Measurements from ENCODE around the gene ZNF609.

ZNF609 gene

GRCh38 chr15:64701482-64702184 is 241.3 kb downstream of the ZNF609 start:
- no peak for DNase-seq (ENCODE audit: low read depth in 2 of 2)
- H3K4me3 ChIP-seq (replicated peaks in 1 of 2; ENCODE audit: low read depth in 2 of 2, low read length in 2 of 2): peak overlapping the region; percentile 70 to 84
- no peak for TF ChIP-seq CTCF (IDR thresholded peaks at IDR 0.05; ENCODE audit: low read depth, low read length)

- TF ChIP-seq CTCF (IDR thresholded peaks at IDR 0.05; ENCODE audit: low read depth, low read length): no peak
- DNase-seq (ENCODE audit: low read depth in 2 of 2): peak; percentile 90 to 95
- H3K4me3 ChIP-seq (replicated peaks in 1 of 2; ENCODE audit: low read depth in 2 of 2, low read length in 2 of 2): peak overlapping the region; percentile 70 to 84
Observed at GRCh38 chr15:64702816-64703631, 242.6 kb downstream of the ZNF609 start.

GRCh38 chr15:64703632-64703959 is 243.2 kb downstream of the ZNF609 start:
- no peak for TF ChIP-seq CTCF (IDR thresholded peaks at IDR 0.05; ENCODE audit: low read depth, low read length)
- peak overlapping the region; percentile 48 to 70 for H3K4me3 ChIP-seq (replicated peaks in 1 of 2; ENCODE audit: low read depth in 2 of 2, low read length in 2 of 2)

GRCh38 chr15:64705006-64705405 is 244.6 kb downstream of the ZNF609 start:
- no peak overlapping the region for H3K4me3 ChIP-seq (replicated peaks in 1 of 2; ENCODE audit: low read depth in 2 of 2, low read length in 2 of 2)
- TF ChIP-seq CTCF (IDR thresholded peaks at IDR 0.05; ENCODE audit: low read depth, low read length): no peak
- no peak for DNase-seq (ENCODE audit: low read depth in 2 of 2)

More at GRCh38 chr15:64703632-64703959, 243.2 kb downstream of the ZNF609 start:
- no peak for DNase-seq (ENCODE audit: low read depth in 2 of 2)

- no peak for TF ChIP-seq CTCF (IDR thresholded peaks at IDR 0.05; ENCODE audit: low read depth, low read length)
- no peak overlapping the region for H3K4me3 ChIP-seq (replicated peaks in 1 of 2; ENCODE audit: low read depth in 2 of 2, low read length in 2 of 2)
- no peak for DNase-seq (ENCODE audit: low read depth in 2 of 2)
Observed at GRCh38 chr15:64706011-64706911, 245.9 kb downstream of the ZNF609 start.

- H3K4me3 ChIP-seq (replicated peaks in 1 of 2; ENCODE audit: low read depth in 2 of 2, low read length in 2 of 2): no peak overlapping the region
- no peak for TF ChIP-seq CTCF (IDR thresholded peaks at IDR 0.05; ENCODE audit: low read depth, low read length)
- DNase-seq (ENCODE audit: low read depth in 2 of 2): no peak
Observed at GRCh38 chr15:64710676-64711428, 250.5 kb downstream of the ZNF609 start.

All from cardiac fibroblast (primary cell).